ENCODE data around the gene PLXNA4.

Gene PLXNA4

DNA sequence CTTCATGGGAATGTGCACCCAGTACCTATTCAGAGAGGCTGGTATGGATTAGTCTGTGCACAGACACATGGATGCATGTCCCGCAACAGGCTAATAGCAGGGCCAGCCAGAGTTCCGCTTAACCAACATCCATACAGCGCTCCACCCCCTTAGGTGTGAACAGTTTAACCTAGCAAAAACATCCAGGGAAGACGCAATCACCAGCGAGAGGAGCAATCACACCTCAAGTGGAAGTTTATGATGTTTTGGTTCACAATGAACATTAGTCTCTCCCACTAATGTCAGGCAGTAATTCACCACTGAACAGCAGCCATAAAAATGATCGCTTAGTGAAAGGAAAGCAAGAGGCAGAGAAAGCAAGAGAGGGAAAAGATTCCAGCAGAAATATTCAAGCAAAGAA, 91.1 kb downstream of the PLXNA4 start:
- WGBS, 2 experiments, result 94 to 95% methylated on average over 6 of the region's 6 CpGs

GRCh38 chr7:132482866-132483265, 93.4 kb downstream of the PLXNA4 start:
- Histone ChIP-seq H3K4me1 (ENCODE audit: control insufficient read depth, insufficient read depth, low read length) (no peaks in the 10 kb centered on the region), H3K27ac (ENCODE audit: insufficient read depth, low read depth, low read length, poor library complexity, severe bottlenecking) (no peak overlapping the region), H3K9me3 (ENCODE audit: control insufficient read depth, low read length) (no peaks in the 10 kb centered on the region), H3K4me3 (ENCODE audit: insufficient read depth, low read depth, low read length) (no peak overlapping the region), H3K27me3 (ENCODE audit: control insufficient read depth, insufficient read depth, low read length, poor library complexity, severe bottlenecking) (no peaks in the 10 kb centered on the region), H3K36me3 (ENCODE audit: control insufficient read depth, insufficient read depth, low read length) (no peaks in the 10 kb centered on the region)
- WGBS, 2 experiments, result 90 to 93% methylated on average over 8 of the region's 8 CpGs

More for the DNA sequence above, 91.1 kb downstream of the PLXNA4 start:
- H3K9me3 ChIP-seq (ENCODE audit: control insufficient read depth, low read length), result no peaks in the 10 kb centered on the region
- no peak overlapping the region for H3K27ac ChIP-seq (ENCODE audit: insufficient read depth, low read depth, low read length, poor library complexity, severe bottlenecking)
- no peak overlapping the region for H3K4me3 ChIP-seq (ENCODE audit: insufficient read depth, low read depth, low read length)
- no peaks in the 10 kb centered on the region for H3K27me3 ChIP-seq (ENCODE audit: control insufficient read depth, insufficient read depth, low read length, poor library complexity, severe bottlenecking)
- no peaks in the 10 kb centered on the region for H3K36me3 ChIP-seq (ENCODE audit: control insufficient read depth, insufficient read depth, low read length)
- H3K4me1 ChIP-seq (ENCODE audit: control insufficient read depth, insufficient read depth, low read length), result no peaks in the 10 kb centered on the region

DNA sequence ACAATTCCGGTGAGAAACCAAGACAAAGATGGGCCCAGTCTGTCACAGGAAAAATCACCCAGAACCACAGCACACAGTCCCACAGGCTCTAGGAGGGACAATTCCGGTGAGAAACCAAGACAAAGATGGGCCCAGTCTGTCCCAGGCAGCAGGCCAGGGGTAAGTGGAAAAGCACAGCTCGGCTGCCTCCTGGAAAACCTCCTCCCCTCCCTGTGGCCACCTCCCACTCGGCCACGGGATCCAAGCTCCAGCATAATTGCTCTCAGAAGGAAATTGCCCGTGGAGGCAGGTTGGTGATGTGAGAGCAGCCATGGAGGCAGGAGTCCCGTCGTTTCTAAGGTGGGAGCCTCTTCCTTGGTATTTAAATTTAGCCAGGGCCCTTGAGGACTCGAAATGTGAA, 95.7 kb downstream of the PLXNA4 start:
- WGBS, 2 experiments, result 86 to 89% methylated on average over 9 of the region's 9 CpGs
- peaks cover 4% of the 10 kb centered on the region for H3K4me1 ChIP-seq (ENCODE audit: control insufficient read depth, insufficient read depth, low read length)
- no peaks in the 10 kb centered on the region for H3K36me3 ChIP-seq (ENCODE audit: control insufficient read depth, insufficient read depth, low read length)
- no peak overlapping the region for H3K4me3 ChIP-seq (ENCODE audit: insufficient read depth, low read depth, low read length)
- no peaks in the 10 kb centered on the region for H3K9me3 ChIP-seq (ENCODE audit: control insufficient read depth, low read length)
- H3K27ac ChIP-seq (ENCODE audit: insufficient read depth, low read depth, low read length, poor library complexity, severe bottlenecking), result no peak overlapping the region
- H3K27me3 ChIP-seq (ENCODE audit: control insufficient read depth, insufficient read depth, low read length, poor library complexity, severe bottlenecking), result no peaks in the 10 kb centered on the region

DNA sequence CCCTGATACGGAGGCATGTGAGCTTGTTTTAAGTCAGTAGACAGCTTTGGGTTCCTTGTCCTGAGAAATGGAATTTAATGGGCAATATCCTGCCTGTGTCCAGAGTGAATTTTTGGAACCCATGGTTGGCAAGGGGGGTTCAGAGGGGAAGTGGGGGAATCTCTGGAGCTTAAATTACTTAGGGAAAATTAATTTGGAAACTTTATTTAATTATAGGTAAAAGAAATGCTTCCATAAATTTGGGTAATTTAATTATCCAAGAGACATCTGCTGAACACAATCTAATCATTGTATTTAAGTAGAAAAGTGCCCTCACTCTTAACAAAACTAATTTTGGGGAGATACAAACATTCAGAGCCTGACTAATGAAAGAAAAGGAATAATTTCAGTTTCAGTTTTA, 99.7 kb downstream of the PLXNA4 start:
- Histone ChIP-seq H3K36me3 (ENCODE audit: control insufficient read depth, insufficient read depth, low read length) (no peaks in the 10 kb centered on the region), H3K27me3 (ENCODE audit: control insufficient read depth, insufficient read depth, low read length, poor library complexity, severe bottlenecking) (no peaks in the 10 kb centered on the region), H3K27ac (ENCODE audit: insufficient read depth, low read depth, low read length, poor library complexity, severe bottlenecking) (no peak overlapping the region), H3K4me3 (ENCODE audit: insufficient read depth, low read depth, low read length) (no peak overlapping the region), H3K4me1 (ENCODE audit: control insufficient read depth, insufficient read depth, low read length) (peaks cover 19% of the 10 kb centered on the region), H3K9me3 (ENCODE audit: control insufficient read depth, low read length) (no peaks in the 10 kb centered on the region)
- WGBS, 2 experiments, result 88 to 91% methylated on average over 1 of the region's 1 CpG

GRCh38 chr7:132475669-132476116, 100.6 kb downstream of the PLXNA4 start:
- Histone ChIP-seq H3K4me3 (ENCODE audit: insufficient read depth, low read depth, low read length) (no peak overlapping the region), H3K4me1 (ENCODE audit: control insufficient read depth, insufficient read depth, low read length) (peaks cover 19% of the 10 kb centered on the region), H3K9me3 (ENCODE audit: control insufficient read depth, low read length) (no peaks in the 10 kb centered on the region), H3K27me3 (ENCODE audit: control insufficient read depth, insufficient read depth, low read length, poor library complexity, severe bottlenecking) (no peaks in the 10 kb centered on the region), H3K36me3 (ENCODE audit: control insufficient read depth, insufficient read depth, low read length) (no peaks in the 10 kb centered on the region), H3K27ac (ENCODE audit: insufficient read depth, low read depth, low read length, poor library complexity, severe bottlenecking) (no peak overlapping the region)
- 8 to 9% methylated on average over 8 of the region's 8 CpGs for WGBS, 2 experiments

DNA sequence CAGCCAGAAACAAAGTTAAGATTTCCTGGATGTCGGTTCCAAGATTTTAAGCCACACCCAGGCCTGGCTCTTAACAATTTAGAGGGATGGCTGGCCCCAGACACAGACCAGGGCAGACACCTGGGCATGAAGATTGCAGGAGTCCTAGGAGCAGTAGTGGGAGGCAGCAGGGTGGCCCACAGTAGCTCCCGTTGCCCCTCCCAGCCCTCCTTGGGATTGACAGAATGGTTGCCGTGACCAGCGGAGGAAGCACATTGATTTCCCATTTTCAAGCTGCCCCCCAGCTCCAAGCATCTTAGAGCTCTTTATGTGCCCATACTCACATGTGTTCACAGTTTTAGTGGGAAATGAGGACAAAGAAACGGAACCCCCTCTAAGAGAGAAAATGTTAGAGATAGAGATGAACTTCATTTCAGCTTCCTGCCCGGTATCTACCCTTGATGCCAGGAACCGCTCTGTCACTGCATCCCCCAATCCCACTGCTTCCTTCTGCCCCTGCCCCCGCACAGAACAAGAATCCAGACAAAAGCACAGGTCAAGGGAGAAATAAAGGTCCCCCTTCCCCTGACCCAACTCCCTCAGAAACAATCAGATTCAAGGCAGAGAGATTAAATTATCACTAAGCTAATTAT, 101.1 kb downstream of the PLXNA4 start:
- WGBS, 2 experiments, result 19 to 26% methylated on average over 7 to 8 of the region's 8 CpGs
- no peaks in the 10 kb centered on the region for H3K27me3 ChIP-seq (ENCODE audit: control insufficient read depth, insufficient read depth, low read length, poor library complexity, severe bottlenecking)
- H3K9me3 ChIP-seq (ENCODE audit: control insufficient read depth, low read length), result no peaks in the 10 kb centered on the region
- peaks cover 19% of the 10 kb centered on the region for H3K4me1 ChIP-seq (ENCODE audit: control insufficient read depth, insufficient read depth, low read length)
- no peak overlapping the region for H3K27ac ChIP-seq (ENCODE audit: insufficient read depth, low read depth, low read length, poor library complexity, severe bottlenecking)
- H3K4me3 ChIP-seq (ENCODE audit: insufficient read depth, low read depth, low read length), result no peak overlapping the region
- H3K36me3 ChIP-seq (ENCODE audit: control insufficient read depth, insufficient read depth, low read length), result no peaks in the 10 kb centered on the region

DNA sequence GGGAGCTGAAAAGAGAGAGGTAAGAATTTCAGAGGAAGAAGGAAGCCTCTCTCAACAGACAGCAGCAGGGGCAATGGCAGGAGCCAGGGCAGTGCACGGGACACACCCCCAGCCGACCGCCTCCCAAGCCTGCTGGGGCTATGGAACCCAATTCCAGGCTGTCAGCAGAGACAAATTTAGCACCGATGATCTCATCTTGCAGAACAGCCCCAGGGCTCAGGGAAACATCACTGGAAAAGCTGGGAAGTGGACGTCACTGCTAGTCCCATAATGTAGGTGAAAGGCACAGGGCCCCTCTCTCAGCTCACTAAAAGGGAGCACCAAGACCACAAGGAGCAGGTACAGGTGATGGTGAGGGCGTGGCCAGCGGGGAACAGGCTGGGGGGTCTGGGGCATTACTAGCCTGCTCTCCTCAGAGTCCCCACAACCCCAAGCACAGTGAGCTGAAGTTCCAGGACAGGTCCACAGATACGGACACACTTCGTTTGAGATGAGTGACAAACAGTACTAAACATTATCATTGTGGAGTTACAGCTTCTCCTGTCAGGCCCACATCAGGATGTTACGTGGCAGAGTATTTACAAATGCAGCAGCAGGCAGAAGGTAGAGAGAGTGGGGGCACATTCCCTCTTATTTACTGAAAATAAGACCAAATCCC, 103.7 kb downstream of the PLXNA4 start:
- Histone ChIP-seq H3K27ac (ENCODE audit: insufficient read depth, low read depth, low read length, poor library complexity, severe bottlenecking) (no peak overlapping the region), H3K9me3 (ENCODE audit: control insufficient read depth, low read length) (no peaks in the 10 kb centered on the region), H3K4me3 (ENCODE audit: insufficient read depth, low read depth, low read length) (no peak overlapping the region), H3K4me1 (ENCODE audit: control insufficient read depth, insufficient read depth, low read length) (peaks cover 19% of the 10 kb centered on the region), H3K36me3 (ENCODE audit: control insufficient read depth, insufficient read depth, low read length) (no peaks in the 10 kb centered on the region), H3K27me3 (ENCODE audit: control insufficient read depth, insufficient read depth, low read length, poor library complexity, severe bottlenecking) (no peaks in the 10 kb centered on the region)
- 75 to 76% methylated on average over 10 of the region's 10 CpGs for WGBS, 2 experiments

GRCh38 chr7:132471515-132471914, 104.8 kb downstream of the PLXNA4 start:
- Histone ChIP-seq H3K36me3 (ENCODE audit: control insufficient read depth, insufficient read depth, low read length) (no peaks in the 10 kb centered on the region), H3K27ac (ENCODE audit: insufficient read depth, low read depth, low read length, poor library complexity, severe bottlenecking) (no peak overlapping the region), H3K4me1 (ENCODE audit: control insufficient read depth, insufficient read depth, low read length) (peaks cover 19% of the 10 kb centered on the region), H3K9me3 (ENCODE audit: control insufficient read depth, low read length) (no peaks in the 10 kb centered on the region), H3K27me3 (ENCODE audit: control insufficient read depth, insufficient read depth, low read length, poor library complexity, severe bottlenecking) (no peaks in the 10 kb centered on the region), H3K4me3 (ENCODE audit: insufficient read depth, low read depth, low read length) (no peak overlapping the region)
- 86 to 93% methylated on average over 4 to 6 of the region's 6 CpGs for WGBS, 2 experiments

DNA sequence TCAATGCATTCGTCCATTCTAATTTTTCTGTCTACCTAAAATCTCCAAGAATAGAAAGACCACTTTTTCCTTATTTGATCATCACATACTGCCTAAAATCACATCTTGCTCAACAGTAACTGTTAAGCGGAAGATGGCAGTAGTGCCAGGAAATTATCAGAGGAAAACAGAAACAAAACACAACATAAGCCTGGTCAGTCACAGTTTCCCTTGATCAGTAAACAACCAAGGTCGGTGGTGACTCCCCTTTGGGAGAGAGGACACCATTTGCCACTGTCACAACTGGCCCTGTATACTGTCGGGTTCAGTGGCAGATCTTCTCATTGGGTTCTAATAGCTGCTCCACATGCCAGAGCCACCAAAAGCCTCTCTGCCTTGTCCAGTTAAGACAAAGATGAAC, 106.6 kb downstream of the PLXNA4 start:
- Histone ChIP-seq H3K9me3 (ENCODE audit: control insufficient read depth, low read length) (no peaks in the 10 kb centered on the region), H3K36me3 (ENCODE audit: control insufficient read depth, insufficient read depth, low read length) (no peaks in the 10 kb centered on the region)
- WGBS, 2 experiments, result 70 to 71% methylated on average over 4 of the region's 4 CpGs

GRCh38 chr7:132469264-132469663, 107.0 kb downstream of the PLXNA4 start:
- H3K4me3 ChIP-seq (ENCODE audit: insufficient read depth, low read depth, low read length), result no peak overlapping the region
- peaks cover 2% of the 10 kb centered on the region for H3K4me1 ChIP-seq (ENCODE audit: control insufficient read depth, insufficient read depth, low read length)
- H3K36me3 ChIP-seq (ENCODE audit: control insufficient read depth, insufficient read depth, low read length), result no peaks in the 10 kb centered on the region
- WGBS, 2 experiments, result 92 to 94% methylated on average over 1 of the region's 1 CpG
- H3K9me3 ChIP-seq (ENCODE audit: control insufficient read depth, low read length), result no peaks in the 10 kb centered on the region
- H3K27me3 ChIP-seq (ENCODE audit: control insufficient read depth, insufficient read depth, low read length, poor library complexity, severe bottlenecking), result no peaks in the 10 kb centered on the region
- H3K27ac ChIP-seq (ENCODE audit: insufficient read depth, low read depth, low read length, poor library complexity, severe bottlenecking), result no peak overlapping the region

More for the DNA sequence above, 106.6 kb downstream of the PLXNA4 start:
- no peak overlapping the region for H3K27ac ChIP-seq (ENCODE audit: insufficient read depth, low read depth, low read length, poor library complexity, severe bottlenecking)
- H3K27me3 ChIP-seq (ENCODE audit: control insufficient read depth, insufficient read depth, low read length, poor library complexity, severe bottlenecking), result no peaks in the 10 kb centered on the region
- H3K4me3 ChIP-seq (ENCODE audit: insufficient read depth, low read depth, low read length), result no peak overlapping the region
- H3K4me1 ChIP-seq (ENCODE audit: control insufficient read depth, insufficient read depth, low read length), result peaks cover 6% of the 10 kb centered on the region

All from ectodermal cell (in vitro differentiated cells).